HepG2 (cell line): ENCODE results near the gene PRKN.

Experiments used
- CHD4 ChIP-seq: fragments of 200-600 bp; sonication (generic); IDR thresholded peaks from 2 replicates; pipeline ENCODE4 v1.7.0; 2017; ENCODE audit warnings: mild to moderate bottlenecking, low read length, borderline replicate concordance
- SRF ChIP-seq: IDR thresholded peaks from 2 replicates; pipeline ENCODE4 v1.6.1; 2011; ENCODE audit warnings: mild to moderate bottlenecking, low read depth, low read length, moderate library complexity
- TF ChIP-seq, protein P1 (sequence below): sonication (generic); formaldehyde crosslinking; IDR thresholded peaks from 2 replicates; pipeline ENCODE4 v1.4.0; 2020; ENCODE audit warnings: mild to moderate bottlenecking, missing genetic modification reagents
- TF ChIP-seq, protein P2 (sequence below): sonication (generic); formaldehyde crosslinking; IDR thresholded peaks from 2 replicates; pipeline ENCODE4 v1.5.0; 2020; ENCODE audit warnings: mild to moderate bottlenecking, missing genetic modification reagents, moderate library complexity
- TF ChIP-seq, protein P3 (sequence below), 2 experiments: IDR thresholded peaks; 2 replicates each; pipeline ENCODE4 v1.6.1; 2011 to 2012; ENCODE audit warnings: low read length in 2 of 2, borderline replicate concordance in 1 of 2, low read depth in 1 of 2, mild to moderate bottlenecking in 1 of 2, moderate library complexity in 1 of 2

DNA sequence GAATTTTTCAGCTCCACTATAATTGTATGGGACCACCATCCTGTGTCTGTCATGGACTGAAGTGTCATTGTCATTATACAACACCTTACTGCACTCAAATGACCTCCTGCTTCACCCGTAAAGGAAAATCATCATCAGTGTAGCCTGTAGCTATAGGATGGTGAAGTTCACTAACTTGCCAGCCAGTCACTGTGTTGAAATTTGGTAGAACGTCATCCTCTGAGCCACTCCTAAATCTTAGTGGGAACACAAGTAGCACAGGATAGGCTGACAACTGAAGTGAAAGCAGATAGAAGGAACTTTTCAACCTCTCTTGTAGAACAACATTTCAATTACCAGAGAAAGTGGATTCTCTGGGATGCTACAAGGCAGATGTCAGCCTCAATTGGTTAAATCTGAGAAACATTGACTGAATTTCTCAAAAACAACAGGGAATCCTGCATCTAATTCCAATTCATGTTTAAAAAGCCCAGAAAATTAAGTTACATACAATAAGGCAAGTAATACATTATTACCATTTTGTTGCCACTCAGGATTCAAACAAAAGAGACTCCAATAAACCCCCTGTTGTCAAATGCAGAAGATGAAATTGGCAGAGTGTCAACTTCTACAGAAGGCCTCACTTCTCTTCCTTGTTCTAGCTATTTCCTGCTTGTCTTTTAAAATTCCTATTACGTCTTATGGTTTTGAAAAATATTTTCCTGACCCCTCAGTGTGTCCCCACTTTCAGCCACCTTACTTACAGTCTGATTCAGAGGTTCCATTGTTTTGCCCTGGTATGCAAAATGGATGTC is 805.8 kb downstream of the PRKN start:
- TF ChIP-seq SRF (no peak), CHD4 (no peak)
- TF ChIP-seq, protein P1, sequence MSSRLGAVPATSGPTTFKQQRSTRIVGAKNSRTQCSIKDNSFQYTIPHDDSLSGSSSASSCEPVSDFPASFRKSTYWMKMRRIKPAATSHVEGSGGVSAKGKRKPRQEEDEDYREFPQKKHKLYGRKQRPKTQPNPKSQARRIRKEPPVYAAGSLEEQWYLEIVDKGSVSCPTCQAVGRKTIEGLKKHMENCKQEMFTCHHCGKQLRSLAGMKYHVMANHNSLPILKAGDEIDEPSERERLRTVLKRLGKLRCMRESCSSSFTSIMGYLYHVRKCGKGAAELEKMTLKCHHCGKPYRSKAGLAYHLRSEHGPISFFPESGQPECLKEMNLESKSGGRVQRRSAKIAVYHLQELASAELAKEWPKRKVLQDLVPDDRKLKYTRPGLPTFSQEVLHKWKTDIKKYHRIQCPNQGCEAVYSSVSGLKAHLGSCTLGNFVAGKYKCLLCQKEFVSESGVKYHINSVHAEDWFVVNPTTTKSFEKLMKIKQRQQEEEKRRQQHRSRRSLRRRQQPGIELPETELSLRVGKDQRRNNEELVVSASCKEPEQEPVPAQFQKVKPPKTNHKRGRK (CRISPR knock-in tag), result no peak
- TF ChIP-seq, protein P2, sequence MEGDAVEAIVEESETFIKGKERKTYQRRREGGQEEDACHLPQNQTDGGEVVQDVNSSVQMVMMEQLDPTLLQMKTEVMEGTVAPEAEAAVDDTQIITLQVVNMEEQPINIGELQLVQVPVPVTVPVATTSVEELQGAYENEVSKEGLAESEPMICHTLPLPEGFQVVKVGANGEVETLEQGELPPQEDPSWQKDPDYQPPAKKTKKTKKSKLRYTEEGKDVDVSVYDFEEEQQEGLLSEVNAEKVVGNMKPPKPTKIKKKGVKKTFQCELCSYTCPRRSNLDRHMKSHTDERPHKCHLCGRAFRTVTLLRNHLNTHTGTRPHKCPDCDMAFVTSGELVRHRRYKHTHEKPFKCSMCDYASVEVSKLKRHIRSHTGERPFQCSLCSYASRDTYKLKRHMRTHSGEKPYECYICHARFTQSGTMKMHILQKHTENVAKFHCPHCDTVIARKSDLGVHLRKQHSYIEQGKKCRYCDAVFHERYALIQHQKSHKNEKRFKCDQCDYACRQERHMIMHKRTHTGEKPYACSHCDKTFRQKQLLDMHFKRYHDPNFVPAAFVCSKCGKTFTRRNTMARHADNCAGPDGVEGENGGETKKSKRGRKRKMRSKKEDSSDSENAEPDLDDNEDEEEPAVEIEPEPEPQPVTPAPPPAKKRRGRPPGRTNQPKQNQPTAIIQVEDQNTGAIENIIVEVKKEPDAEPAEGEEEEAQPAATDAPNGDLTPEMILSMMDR (CRISPR knock-in tag), result no peak
- TF ChIP-seq, protein P3, sequence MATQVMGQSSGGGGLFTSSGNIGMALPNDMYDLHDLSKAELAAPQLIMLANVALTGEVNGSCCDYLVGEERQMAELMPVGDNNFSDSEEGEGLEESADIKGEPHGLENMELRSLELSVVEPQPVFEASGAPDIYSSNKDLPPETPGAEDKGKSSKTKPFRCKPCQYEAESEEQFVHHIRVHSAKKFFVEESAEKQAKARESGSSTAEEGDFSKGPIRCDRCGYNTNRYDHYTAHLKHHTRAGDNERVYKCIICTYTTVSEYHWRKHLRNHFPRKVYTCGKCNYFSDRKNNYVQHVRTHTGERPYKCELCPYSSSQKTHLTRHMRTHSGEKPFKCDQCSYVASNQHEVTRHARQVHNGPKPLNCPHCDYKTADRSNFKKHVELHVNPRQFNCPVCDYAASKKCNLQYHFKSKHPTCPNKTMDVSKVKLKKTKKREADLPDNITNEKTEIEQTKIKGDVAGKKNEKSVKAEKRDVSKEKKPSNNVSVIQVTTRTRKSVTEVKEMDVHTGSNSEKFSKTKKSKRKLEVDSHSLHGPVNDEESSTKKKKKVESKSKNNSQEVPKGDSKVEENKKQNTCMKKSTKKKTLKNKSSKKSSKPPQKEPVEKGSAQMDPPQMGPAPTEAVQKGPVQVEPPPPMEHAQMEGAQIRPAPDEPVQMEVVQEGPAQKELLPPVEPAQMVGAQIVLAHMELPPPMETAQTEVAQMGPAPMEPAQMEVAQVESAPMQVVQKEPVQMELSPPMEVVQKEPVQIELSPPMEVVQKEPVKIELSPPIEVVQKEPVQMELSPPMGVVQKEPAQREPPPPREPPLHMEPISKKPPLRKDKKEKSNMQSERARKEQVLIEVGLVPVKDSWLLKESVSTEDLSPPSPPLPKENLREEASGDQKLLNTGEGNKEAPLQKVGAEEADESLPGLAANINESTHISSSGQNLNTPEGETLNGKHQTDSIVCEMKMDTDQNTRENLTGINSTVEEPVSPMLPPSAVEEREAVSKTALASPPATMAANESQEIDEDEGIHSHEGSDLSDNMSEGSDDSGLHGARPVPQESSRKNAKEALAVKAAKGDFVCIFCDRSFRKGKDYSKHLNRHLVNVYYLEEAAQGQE (IDR thresholded peaks at IDR 0.05; ENCODE audit: borderline replicate concordance in 1 of 2, low read depth in 1 of 2, low read length in 2 of 2), result no peak
